Measurements from ENCODE around the gene COX4I1.

COX4I1 gene

DNA sequence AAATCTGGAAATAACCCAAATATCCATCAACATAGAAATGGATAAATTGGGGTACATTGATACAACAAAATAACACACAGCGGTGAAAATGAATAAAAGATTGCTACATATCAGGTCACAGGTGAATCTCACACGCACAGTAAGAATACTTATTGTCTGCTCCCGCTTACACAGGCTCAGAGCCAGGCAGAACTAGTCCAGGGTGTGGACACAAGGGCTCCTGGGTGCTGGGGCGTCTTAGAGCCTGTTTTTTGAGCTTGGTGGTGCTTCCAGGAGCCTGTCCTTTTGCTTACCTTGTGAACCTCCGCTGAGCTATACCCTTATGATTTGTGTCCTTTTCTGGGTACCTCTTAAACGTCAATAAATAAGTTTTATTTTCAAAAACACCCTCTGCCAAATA is 28.8 kb upstream of the COX4I1 start:
- Histone ChIP-seq H3K36me3 (ENCODE audit: control insufficient read depth, insufficient read depth, low read length) (no peaks in the 10 kb centered on the region), H3K9ac (ENCODE audit: low read depth, low read length) (no peak overlapping the region), H3K27ac (ENCODE audit: low read depth, low read length) (no peak overlapping the region), H3K27me3 (ENCODE audit: control insufficient read depth, insufficient read depth, low read length) (no peaks in the 10 kb centered on the region), H3K4me3 (ENCODE audit: low read depth, low read length) (no peak overlapping the region), H3K9me3 (ENCODE audit: control insufficient read depth, insufficient read depth, low read length) (no peaks in the 10 kb centered on the region), H3K4me1 (ENCODE audit: control insufficient read depth, insufficient read depth, low read length) (peaks cover 21% of the 10 kb centered on the region)

DNA sequence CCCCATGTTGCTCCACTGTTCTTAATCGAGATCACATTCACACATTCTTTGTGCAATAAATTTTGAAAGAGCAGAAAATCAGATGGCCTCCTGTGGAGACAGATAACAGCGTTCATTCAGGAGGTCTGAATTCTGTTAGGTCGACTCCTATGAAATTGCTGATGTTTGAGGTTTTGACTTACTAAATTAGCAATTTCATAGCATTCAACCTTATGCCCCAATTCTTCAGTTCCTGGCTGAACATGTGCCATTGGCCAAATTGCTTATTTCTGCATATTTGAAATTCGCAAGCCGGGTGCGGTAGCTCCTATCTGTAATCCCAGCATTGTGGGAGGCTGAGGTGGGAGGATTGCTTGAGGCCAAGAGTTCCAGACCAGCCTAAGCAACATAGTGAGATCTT is 26.5 kb upstream of the COX4I1 start:
- H3K27ac ChIP-seq (ENCODE audit: low read depth, low read length), result no peak overlapping the region
- peaks cover 8% of the 10 kb centered on the region for H3K4me1 ChIP-seq (ENCODE audit: control insufficient read depth, insufficient read depth, low read length)
- H3K36me3 ChIP-seq (ENCODE audit: control insufficient read depth, insufficient read depth, low read length), result peaks cover 15% of the 10 kb centered on the region
- no peak overlapping the region for H3K4me3 ChIP-seq (ENCODE audit: low read depth, low read length)
- no peaks in the 10 kb centered on the region for H3K27me3 ChIP-seq (ENCODE audit: control insufficient read depth, insufficient read depth, low read length)
- H3K9ac ChIP-seq (ENCODE audit: low read depth, low read length), result no peak overlapping the region
- H3K9me3 ChIP-seq (ENCODE audit: control insufficient read depth, insufficient read depth, low read length), result no peaks in the 10 kb centered on the region

DNA sequence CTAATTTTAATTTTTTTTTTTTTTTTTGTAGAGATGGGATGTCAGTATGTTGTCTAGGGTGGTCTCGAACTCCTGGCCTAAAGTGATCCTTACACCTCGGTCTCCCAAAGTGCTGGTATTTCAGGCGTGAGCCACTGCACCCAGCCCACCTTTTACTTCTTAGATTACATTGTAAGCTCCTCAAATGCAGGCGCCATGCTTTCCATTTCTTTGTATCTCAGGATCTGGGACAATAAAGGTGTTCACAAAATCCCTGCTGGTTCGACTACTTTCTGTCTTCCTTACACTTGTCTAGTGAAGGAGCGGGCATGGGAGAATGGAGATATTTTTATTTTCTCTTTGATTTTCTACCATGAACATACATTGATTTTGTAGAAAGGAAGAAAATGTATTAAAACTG is 25.4 kb upstream of the COX4I1 start:
- Histone ChIP-seq H3K27me3 (ENCODE audit: control insufficient read depth, insufficient read depth, low read length) (no peaks in the 10 kb centered on the region), H3K9ac (ENCODE audit: low read depth, low read length) (no peak overlapping the region), H3K4me3 (ENCODE audit: low read depth, low read length) (no peak overlapping the region), H3K36me3 (ENCODE audit: control insufficient read depth, insufficient read depth, low read length) (peaks cover 26% of the 10 kb centered on the region), H3K27ac (ENCODE audit: low read depth, low read length) (no peak overlapping the region), H3K4me1 (ENCODE audit: control insufficient read depth, insufficient read depth, low read length) (no peaks in the 10 kb centered on the region), H3K9me3 (ENCODE audit: control insufficient read depth, insufficient read depth, low read length) (no peaks in the 10 kb centered on the region)

DNA sequence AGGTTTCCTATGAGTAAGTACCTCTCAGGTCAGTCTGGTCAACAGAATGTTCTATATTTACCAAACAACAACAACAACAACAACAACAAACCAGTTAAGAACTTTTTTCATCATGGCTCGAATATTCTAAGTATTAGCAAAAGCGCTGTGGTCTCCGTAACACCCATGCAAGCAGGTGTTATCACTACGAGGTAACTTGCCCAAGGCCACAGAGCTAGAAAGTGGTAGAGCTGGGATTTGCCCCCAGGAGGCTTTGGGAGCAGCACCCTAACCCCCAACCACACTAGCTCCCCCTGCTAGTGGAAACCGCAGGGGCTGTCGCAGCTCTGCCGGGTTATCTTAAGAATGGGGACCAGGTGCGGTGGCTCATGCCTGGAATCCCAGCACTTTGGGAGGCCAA is 24.7 kb upstream of the COX4I1 start:
- H3K9me3 ChIP-seq (ENCODE audit: control insufficient read depth, insufficient read depth, low read length), result no peaks in the 10 kb centered on the region
- no peak overlapping the region for H3K9ac ChIP-seq (ENCODE audit: low read depth, low read length)
- no peak overlapping the region for H3K4me3 ChIP-seq (ENCODE audit: low read depth, low read length)
- H3K36me3 ChIP-seq (ENCODE audit: control insufficient read depth, insufficient read depth, low read length), result peaks cover 33% of the 10 kb centered on the region
- H3K27me3 ChIP-seq (ENCODE audit: control insufficient read depth, insufficient read depth, low read length), result no peaks in the 10 kb centered on the region
- H3K27ac ChIP-seq (ENCODE audit: low read depth, low read length), result no peak overlapping the region
- H3K4me1 ChIP-seq (ENCODE audit: control insufficient read depth, insufficient read depth, low read length), result no peaks in the 10 kb centered on the region

DNA sequence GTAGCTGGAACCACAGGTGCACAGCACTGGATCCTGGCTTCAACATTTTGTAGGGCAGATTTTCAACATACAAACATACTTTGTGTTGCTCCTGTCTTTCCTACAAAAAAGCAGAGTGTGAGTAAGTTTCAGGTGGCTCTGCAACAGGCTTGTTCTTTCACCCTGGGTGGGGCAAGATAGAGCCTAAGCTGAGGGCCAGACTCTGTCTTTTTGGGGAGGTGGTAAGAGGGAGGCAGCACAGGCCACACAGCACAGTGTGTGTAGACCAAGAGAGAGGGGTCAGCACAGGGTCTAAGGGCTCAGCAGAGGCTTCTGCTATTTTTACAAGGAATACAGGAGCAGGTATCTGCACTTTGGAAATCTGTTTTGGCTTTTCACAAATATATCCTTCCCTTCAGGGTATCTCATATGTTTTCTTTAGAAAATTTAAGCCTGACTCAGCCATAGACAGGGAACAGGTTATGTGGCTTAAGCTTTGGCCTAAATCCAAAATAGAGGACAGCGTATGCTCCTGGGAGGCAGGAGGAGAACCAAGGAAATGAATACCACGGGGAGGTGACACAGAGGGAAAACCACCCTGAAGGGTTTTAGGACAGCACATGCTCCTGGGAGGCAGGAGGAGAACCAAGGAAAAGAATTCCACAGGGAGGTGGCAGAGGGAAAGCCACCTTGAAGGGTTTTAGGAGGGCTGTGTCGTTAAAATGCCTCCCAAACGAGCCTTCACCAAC is 21.7 kb upstream of the COX4I1 start:
- H3K27ac ChIP-seq (ENCODE audit: low read depth, low read length), result no peak overlapping the region
- H3K4me1 ChIP-seq (ENCODE audit: control insufficient read depth, insufficient read depth, low read length), result no peaks in the 10 kb centered on the region
- H3K9ac ChIP-seq (ENCODE audit: low read depth, low read length), result no peak overlapping the region
- H3K27me3 ChIP-seq (ENCODE audit: control insufficient read depth, insufficient read depth, low read length), result no peaks in the 10 kb centered on the region
- no peaks in the 10 kb centered on the region for H3K9me3 ChIP-seq (ENCODE audit: control insufficient read depth, insufficient read depth, low read length)
- peaks cover 54% of the 10 kb centered on the region for H3K36me3 ChIP-seq (ENCODE audit: control insufficient read depth, insufficient read depth, low read length)
- no peak overlapping the region for H3K4me3 ChIP-seq (ENCODE audit: low read depth, low read length)

DNA sequence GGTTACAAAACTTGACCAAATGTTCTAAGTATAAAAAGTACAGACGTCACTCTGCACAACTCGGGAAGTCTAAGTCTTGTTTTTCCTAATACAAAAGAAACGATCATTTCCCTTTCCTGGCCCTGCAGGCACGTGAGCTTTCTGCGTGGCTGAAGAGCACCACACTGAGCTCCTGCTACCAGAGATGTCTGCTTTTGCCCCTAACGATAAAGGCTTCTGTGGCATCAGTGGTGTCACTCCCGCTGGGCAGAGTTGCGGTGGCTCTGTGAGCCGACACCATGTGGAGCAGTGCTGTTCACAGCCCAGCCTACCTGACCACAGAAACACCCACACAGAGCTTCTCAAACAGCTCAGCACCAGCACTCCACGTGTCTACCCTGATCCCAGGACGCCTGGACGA is 20.6 kb upstream of the COX4I1 start:
- Histone ChIP-seq H3K27me3 (ENCODE audit: control insufficient read depth, insufficient read depth, low read length) (no peaks in the 10 kb centered on the region), H3K9ac (ENCODE audit: low read depth, low read length) (no peak overlapping the region), H3K36me3 (ENCODE audit: control insufficient read depth, insufficient read depth, low read length) (peaks cover 58% of the 10 kb centered on the region)

DNA sequence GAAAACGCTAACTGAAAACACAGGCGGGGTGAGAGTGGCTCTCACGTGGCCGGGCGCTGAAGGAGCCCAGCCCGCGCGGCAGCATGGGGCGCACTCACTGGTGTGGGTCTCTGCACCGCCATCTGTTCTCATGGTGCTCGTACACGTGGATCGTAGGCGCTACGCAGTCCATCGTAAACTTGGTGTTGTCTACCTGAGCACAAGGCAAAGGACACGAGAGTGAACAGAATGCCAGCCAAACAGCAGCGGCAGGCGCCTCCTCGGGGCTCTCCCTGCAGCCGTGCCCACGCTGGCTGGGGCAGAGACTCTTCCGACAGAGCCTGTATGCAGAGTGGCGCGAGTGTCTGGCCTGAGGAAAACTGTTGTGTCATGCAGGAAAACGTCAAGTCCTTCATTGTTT is 19.2 kb upstream of the COX4I1 start:
- Histone ChIP-seq H3K27me3 (ENCODE audit: control insufficient read depth, insufficient read depth, low read length) (no peaks in the 10 kb centered on the region), H3K4me1 (ENCODE audit: control insufficient read depth, insufficient read depth, low read length) (no peaks in the 10 kb centered on the region), H3K4me3 (ENCODE audit: low read depth, low read length) (no peak overlapping the region), H3K27ac (ENCODE audit: low read depth, low read length) (no peak overlapping the region), H3K36me3 (ENCODE audit: control insufficient read depth, insufficient read depth, low read length) (peaks cover 64% of the 10 kb centered on the region), H3K9ac (ENCODE audit: low read depth, low read length) (no peak overlapping the region), H3K9me3 (ENCODE audit: control insufficient read depth, insufficient read depth, low read length) (no peaks in the 10 kb centered on the region)

More for the DNA sequence above, 20.6 kb upstream of the COX4I1 start:
- Histone ChIP-seq H3K9me3 (ENCODE audit: control insufficient read depth, insufficient read depth, low read length) (no peaks in the 10 kb centered on the region), H3K27ac (ENCODE audit: low read depth, low read length) (no peak overlapping the region), H3K4me3 (ENCODE audit: low read depth, low read length) (no peak overlapping the region), H3K4me1 (ENCODE audit: control insufficient read depth, insufficient read depth, low read length) (no peaks in the 10 kb centered on the region)

DNA sequence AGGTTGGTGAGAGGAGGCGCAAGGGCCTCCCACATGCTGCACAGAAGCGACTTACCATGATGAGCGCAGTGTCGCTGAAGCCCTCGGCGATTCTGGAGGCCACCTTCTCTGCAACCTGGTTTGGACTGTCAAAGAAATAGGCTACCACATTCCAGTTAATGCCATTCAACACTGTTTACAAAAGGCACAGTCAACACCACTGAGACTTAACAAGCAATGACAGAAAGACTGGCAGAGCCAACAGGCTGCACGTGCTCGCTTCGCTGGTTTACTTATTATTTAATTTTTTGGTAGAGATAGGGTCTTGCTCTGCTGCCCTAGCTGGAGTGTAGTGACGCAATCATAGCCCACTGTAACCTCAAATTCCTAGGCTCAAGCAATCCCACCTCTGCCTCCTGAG is 18.3 kb upstream of the COX4I1 start:
- Histone ChIP-seq H3K4me3 (ENCODE audit: low read depth, low read length) (no peak overlapping the region), H3K9ac (ENCODE audit: low read depth, low read length) (no peak overlapping the region), H3K36me3 (ENCODE audit: control insufficient read depth, insufficient read depth, low read length) (peaks cover 73% of the 10 kb centered on the region), H3K4me1 (ENCODE audit: control insufficient read depth, insufficient read depth, low read length) (no peaks in the 10 kb centered on the region), H3K27ac (ENCODE audit: low read depth, low read length) (no peak overlapping the region), H3K27me3 (ENCODE audit: control insufficient read depth, insufficient read depth, low read length) (no peaks in the 10 kb centered on the region), H3K9me3 (ENCODE audit: control insufficient read depth, insufficient read depth, low read length) (no peaks in the 10 kb centered on the region)

DNA sequence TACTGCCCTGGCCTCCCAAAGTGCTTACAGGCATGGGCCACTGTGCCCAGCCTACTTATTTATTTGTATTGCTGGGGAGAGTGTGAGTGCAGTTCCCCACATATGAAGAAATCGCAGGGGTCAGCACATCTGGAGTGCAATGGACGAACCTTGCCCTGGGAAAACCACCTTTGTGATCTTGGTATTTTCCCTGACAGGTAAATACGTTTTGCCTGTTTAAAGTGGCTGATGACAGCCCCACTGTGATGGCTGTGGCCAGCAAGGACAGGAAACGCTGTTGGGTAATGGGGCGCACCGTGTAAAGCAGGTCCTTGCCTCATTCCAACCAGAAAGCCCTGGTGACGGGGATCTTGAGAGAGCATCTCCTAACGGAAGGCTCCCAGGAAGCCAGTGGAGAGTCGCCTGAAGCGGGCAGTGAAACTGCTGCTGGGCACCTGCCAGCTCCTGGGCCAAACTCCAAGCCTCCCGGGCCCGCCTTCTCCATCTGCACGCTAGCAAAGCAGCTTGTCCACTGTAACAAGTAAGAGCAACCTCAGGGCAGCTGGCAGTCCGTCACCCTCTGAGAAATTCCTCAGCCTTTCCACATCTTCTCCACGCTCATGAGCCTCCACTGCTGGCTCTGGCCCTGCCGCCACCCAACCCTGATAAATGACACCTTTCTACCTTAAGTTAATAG is 17.7 kb upstream of the COX4I1 start:
- Histone ChIP-seq H3K27ac (ENCODE audit: low read depth, low read length) (no peak overlapping the region), H3K27me3 (ENCODE audit: control insufficient read depth, insufficient read depth, low read length) (no peaks in the 10 kb centered on the region), H3K4me3 (ENCODE audit: low read depth, low read length) (no peak overlapping the region), H3K36me3 (ENCODE audit: control insufficient read depth, insufficient read depth, low read length) (peaks cover 75% of the 10 kb centered on the region), H3K9ac (ENCODE audit: low read depth, low read length) (no peak overlapping the region), H3K9me3 (ENCODE audit: control insufficient read depth, insufficient read depth, low read length) (no peaks in the 10 kb centered on the region), H3K4me1 (ENCODE audit: control insufficient read depth, insufficient read depth, low read length) (no peaks in the 10 kb centered on the region)

DNA sequence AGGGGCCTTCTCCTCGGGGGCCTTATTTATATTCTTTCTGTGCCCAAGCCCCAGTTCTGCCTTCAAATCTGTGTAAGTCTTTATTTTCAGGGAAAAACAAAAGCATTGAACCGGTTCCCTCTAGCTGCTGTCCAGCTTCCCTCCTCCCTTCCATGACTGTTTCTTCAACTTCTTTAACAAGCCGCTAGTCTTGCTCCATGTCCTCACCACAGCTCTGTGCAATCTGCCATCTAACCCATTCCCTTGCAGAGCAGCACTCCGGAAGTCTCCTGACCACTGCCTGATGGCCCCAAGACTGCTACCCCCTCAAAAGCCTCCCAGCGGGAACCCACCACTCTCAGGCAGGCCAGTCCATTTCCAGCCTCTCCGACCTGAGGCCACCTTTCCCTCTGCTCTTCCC is 17.0 kb upstream of the COX4I1 start:
- no peaks in the 10 kb centered on the region for H3K27me3 ChIP-seq (ENCODE audit: control insufficient read depth, insufficient read depth, low read length)
- no peak overlapping the region for H3K27ac ChIP-seq (ENCODE audit: low read depth, low read length)
- H3K36me3 ChIP-seq (ENCODE audit: control insufficient read depth, insufficient read depth, low read length), result peaks cover 75% of the 10 kb centered on the region

DNA sequence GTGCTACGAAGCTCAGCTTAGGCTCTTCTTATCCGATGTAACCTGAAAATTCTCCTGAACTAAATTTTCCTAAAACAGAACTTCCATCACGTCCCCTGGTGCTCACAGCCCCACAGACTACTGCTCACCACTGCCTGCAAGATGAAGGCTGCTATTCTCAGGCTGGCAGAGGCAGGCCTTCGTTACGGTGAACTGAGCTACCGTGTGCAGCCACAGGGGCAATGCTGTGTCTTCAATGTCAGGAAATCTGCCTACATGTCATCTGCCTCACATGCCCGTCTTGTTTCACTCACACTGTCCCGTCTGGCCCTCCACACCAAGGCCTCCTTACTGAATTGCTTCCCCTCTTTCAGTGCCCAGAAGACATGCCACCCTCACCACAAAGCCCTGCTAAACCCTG is 16.1 kb upstream of the COX4I1 start:
- H3K9ac ChIP-seq (ENCODE audit: low read depth, low read length), result no peak overlapping the region
- H3K27ac ChIP-seq (ENCODE audit: low read depth, low read length), result no peak overlapping the region
- no peaks in the 10 kb centered on the region for H3K27me3 ChIP-seq (ENCODE audit: control insufficient read depth, insufficient read depth, low read length)
- H3K4me1 ChIP-seq (ENCODE audit: control insufficient read depth, insufficient read depth, low read length), result no peaks in the 10 kb centered on the region
- H3K9me3 ChIP-seq (ENCODE audit: control insufficient read depth, insufficient read depth, low read length), result no peaks in the 10 kb centered on the region
- H3K36me3 ChIP-seq (ENCODE audit: control insufficient read depth, insufficient read depth, low read length), result peaks cover 77% of the 10 kb centered on the region
- no peak overlapping the region for H3K4me3 ChIP-seq (ENCODE audit: low read depth, low read length)

More for the DNA sequence above, 17.0 kb upstream of the COX4I1 start:
- Histone ChIP-seq H3K4me1 (ENCODE audit: control insufficient read depth, insufficient read depth, low read length) (no peaks in the 10 kb centered on the region), H3K9me3 (ENCODE audit: control insufficient read depth, insufficient read depth, low read length) (no peaks in the 10 kb centered on the region), H3K4me3 (ENCODE audit: low read depth, low read length) (no peak overlapping the region), H3K9ac (ENCODE audit: low read depth, low read length) (no peak overlapping the region)

Data from HUES48 (cell line).